Epithelial cell of esophagus (primary cell): ENCODE measurements around the gene TRERF1.
"Not testable (repeated sequence)": the region's sequence is repeated elsewhere in the genome, so short reads cannot be mapped to it uniquely, and the experiment has no call there.

Experiments used
- DNase-seq: peaks from one replicate; pipeline ENCODE4 v3.0.0; 2010; ENCODE audit warnings: low read depth
- H3K4me3 ChIP-seq: 2 replicates; pipeline ENCODE4 v1.5.1; 2011; ENCODE audit warnings: mild to moderate bottlenecking, low read length, control low read depth
- CTCF ChIP-seq: IDR thresholded peaks from 2 replicates; pipeline ENCODE4 v1.5.1; 2011; ENCODE audit warnings: low read depth, mild to moderate bottlenecking, low read length, control low read depth, inconsistent platforms; ENCODE audit not compliant: insufficient read depth; ENCODE audit errors: missing control alignments

Gene TRERF1

GRCh38 chr6:42211726-42212125 lies 240.0 kb downstream of the TRERF1 start:
- no peak overlapping the region for H3K4me3 ChIP-seq
- TF ChIP-seq CTCF, result no peak
- DNase-seq, result no peak

GRCh38 chr6:42210551-42210950 lies 241.2 kb downstream of the TRERF1 start:
- no peak overlapping the region for H3K4me3 ChIP-seq
- DNase-seq, result no peak
- no peak for TF ChIP-seq CTCF

- not testable (repeated sequence) for DNase-seq, H3K4me3 ChIP-seq
These were observed 244.2 kb downstream of the TRERF1 start for GRCh38 chr6:42207559-42207958.

- no peak for DNase-seq
- H3K4me3 ChIP-seq, result no peak overlapping the region
- TF ChIP-seq CTCF, result no peak
These were observed 246.9 kb downstream of the TRERF1 start for GRCh38 chr6:42204768-42205282.

- TF ChIP-seq CTCF, result no peak
- H3K4me3 ChIP-seq, result no peak overlapping the region
- no peak for DNase-seq
These were observed 248.5 kb downstream of the TRERF1 start for GRCh38 chr6:42203183-42203582.

GRCh38 chr6:42202131-42202915 lies 249.4 kb downstream of the TRERF1 start:
- not testable (repeated sequence) for H3K4me3 ChIP-seq, DNase-seq

GRCh38 chr6:42201382-42201781 lies 250.3 kb downstream of the TRERF1 start:
- TF ChIP-seq CTCF, result no peak
- no peak for DNase-seq
- H3K4me3 ChIP-seq, result no peak overlapping the region

GRCh38 chr6:42200035-42200434 lies 251.7 kb downstream of the TRERF1 start:
- TF ChIP-seq CTCF, result no peak
- peak; percentile 83 for DNase-seq
- H3K4me3 ChIP-seq, result no peak overlapping the region
